Spleen (tissue), 7 donors: Measurements from ENCODE around the gene GRAMD2A.

Experiments used
- POLR2A ChIP-seq, 3 donors: fragments of 450-650 bp; IDR thresholded peaks; one replicate each; pipeline ENCODE4 v1.5.1; 2017; ENCODE audit warnings: antibody characterized with exemption in 3 of 3, mild to moderate bottlenecking in 1 of 3
- TF ChIP-seq, protein P1 (sequence below), 11 experiments: fragments of 200-600 bp in 7 of 11; fragments of 450-650 bp in 4 of 11; sonication (generic) in 4 of 11; IDR thresholded peaks in 8 of 11; conservative IDR thresholded peaks in 3 of 11; 1 replicate in 7 of 11; 2 replicates in 4 of 11; pipeline versions ENCODE4 v1.4.0 to v1.8.0; 2016 to 2021; ENCODE audit warnings: antibody characterized with exemption in 11 of 11, inconsistent platforms in 4 of 11, mild to moderate bottlenecking in 1 of 11
- donor health status: DM: no; HTN: no; CAD: no; lungs with moderate emphysema.
- donor health status: DM: no; HTN: no; CAD: no.
- donor health status: DM: no; HTN: no; CAD: no.

DNA sequence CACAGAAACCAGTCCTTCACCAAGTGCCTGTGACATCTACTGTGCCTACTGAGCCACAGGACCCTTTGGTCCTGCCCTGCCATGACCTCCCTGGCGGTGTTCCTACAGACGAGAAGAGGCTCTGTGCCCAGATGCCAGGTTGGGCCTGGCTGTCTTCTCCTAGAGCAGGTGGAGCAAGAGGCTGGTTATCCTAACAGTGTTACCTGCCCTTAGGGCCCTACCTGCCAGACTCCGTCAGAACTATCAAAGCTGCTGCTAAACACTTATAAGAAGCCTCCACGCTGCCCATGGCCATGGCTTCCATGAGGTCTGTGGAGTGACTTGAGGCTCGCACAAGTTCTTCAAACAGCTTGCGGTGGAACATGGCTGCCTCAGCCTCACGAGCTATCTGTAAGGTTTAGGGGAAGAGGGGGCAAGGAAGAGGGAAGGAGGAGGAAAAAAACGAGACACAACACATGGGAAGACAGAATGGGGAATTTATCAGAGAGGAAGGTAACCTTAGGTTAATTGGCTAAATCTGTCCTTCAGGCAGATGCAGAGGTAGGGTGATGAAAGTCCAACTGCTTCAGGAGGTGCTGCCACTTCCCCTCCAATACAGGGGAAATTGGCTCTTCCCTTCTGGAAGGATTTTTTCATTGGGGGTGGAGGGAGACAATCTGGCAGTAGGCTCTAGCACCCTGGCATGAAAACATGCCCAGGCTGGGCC lies 5.4 kb upstream of the GRAMD2A start:
- TF ChIP-seq, protein P1, sequence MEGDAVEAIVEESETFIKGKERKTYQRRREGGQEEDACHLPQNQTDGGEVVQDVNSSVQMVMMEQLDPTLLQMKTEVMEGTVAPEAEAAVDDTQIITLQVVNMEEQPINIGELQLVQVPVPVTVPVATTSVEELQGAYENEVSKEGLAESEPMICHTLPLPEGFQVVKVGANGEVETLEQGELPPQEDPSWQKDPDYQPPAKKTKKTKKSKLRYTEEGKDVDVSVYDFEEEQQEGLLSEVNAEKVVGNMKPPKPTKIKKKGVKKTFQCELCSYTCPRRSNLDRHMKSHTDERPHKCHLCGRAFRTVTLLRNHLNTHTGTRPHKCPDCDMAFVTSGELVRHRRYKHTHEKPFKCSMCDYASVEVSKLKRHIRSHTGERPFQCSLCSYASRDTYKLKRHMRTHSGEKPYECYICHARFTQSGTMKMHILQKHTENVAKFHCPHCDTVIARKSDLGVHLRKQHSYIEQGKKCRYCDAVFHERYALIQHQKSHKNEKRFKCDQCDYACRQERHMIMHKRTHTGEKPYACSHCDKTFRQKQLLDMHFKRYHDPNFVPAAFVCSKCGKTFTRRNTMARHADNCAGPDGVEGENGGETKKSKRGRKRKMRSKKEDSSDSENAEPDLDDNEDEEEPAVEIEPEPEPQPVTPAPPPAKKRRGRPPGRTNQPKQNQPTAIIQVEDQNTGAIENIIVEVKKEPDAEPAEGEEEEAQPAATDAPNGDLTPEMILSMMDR (IDR thresholded peaks at IDR 0.05 in 8 of 11, conservative IDR thresholded peaks at IDR 0.05 in 3 of 11): no peak
- TF ChIP-seq POLR2A (IDR thresholded peaks at IDR 0.05): no peak
